K562 (cell line): ENCODE measurements around the gene ADAR. TPM values are rescaled to one million over a fixed set of nuclear protein-coding genes. Genes with fewer than 3 reads are reported as not detected.

Experiments
- ARID2 ChIP-seq: fragments of 450-650 bp; IDR thresholded peaks from 2 replicates; pipeline ENCODE4 v1.6.1; 2017; ENCODE audit warnings: antibody characterized with exemption, mild to moderate bottlenecking
- ETS2 ChIP-seq: IDR thresholded peaks from 2 replicates; pipeline ENCODE4 v1.6.1; 2016; ENCODE audit warnings: borderline replicate concordance, missing genetic modification characterization, mild to moderate bottlenecking, moderate library complexity, missing compliant biosample characterization; ENCODE audit not compliant: poor library complexity, severe bottlenecking
- GATAD2B ChIP-seq: fragments of 450-650 bp; IDR thresholded peaks from 2 replicates; pipeline ENCODE4 v1.6.1; 2017; ENCODE audit warnings: mild to moderate bottlenecking, borderline replicate concordance
- HNRNPL ChIP-seq: fragments of 200-400 bp; formaldehyde crosslinking; IDR thresholded peaks from 2 replicates; pipeline ENCODE4 v1.6.1; 2017; ENCODE audit warnings: low read depth, mild to moderate bottlenecking, low read length
- MEF2A ChIP-seq: IDR thresholded peaks from 2 replicates; pipeline ENCODE4 v1.6.1; 2011; ENCODE audit warnings: low read depth, mild to moderate bottlenecking, low read length, moderate library complexity; ENCODE audit not compliant: control insufficient read depth
- NFRKB ChIP-seq: fragments of 450-650 bp; IDR thresholded peaks from 2 replicates; pipeline ENCODE4 v1.6.1; 2016; ENCODE audit warnings: low read depth
- NR1H2 ChIP-seq: sonication (generic); formaldehyde crosslinking; IDR thresholded peaks from 2 replicates; pipeline ENCODE4 v1.4.0; 2020; ENCODE audit warnings: mild to moderate bottlenecking, missing genetic modification reagents
- NR2C2 ChIP-seq, 2 experiments: fragments of 200-800 bp in 1 of 2; sonication (Bioruptor generic) in 1 of 2; sonication (generic) in 1 of 2; formaldehyde crosslinking in 1 of 2; IDR thresholded peaks; 2 replicates each; pipeline versions ENCODE4 v1.6.1 to v1.8.0; 2016 to 2022; ENCODE audit warnings: mild to moderate bottlenecking in 1 of 2, missing compliant biosample characterization in 1 of 2, missing genetic modification characterization in 1 of 2, missing genetic modification reagents in 1 of 2
- POLR2B ChIP-seq: fragments of 450-650 bp; IDR thresholded peaks from 2 replicates; pipeline ENCODE4 v1.6.1; 2018; ENCODE audit warnings: low read depth; ENCODE audit not compliant: partially characterized antibody
- RBM25 ChIP-seq: fragments of 200-400 bp; formaldehyde crosslinking; IDR thresholded peaks from 2 replicates; pipeline ENCODE4 v1.6.1; 2018; ENCODE audit warnings: low read length, low read depth, moderate library complexity; ENCODE audit not compliant: severe bottlenecking
- SNIP1 ChIP-seq: fragments of 450-650 bp; IDR thresholded peaks from 2 replicates; pipeline ENCODE4 v1.7.1; 2017; ENCODE audit warnings: low read depth, mild to moderate bottlenecking
- SP1 ChIP-seq: sonication (generic); formaldehyde crosslinking; IDR thresholded peaks from 2 replicates; pipeline ENCODE4 v1.8.1; 2022; ENCODE audit warnings: mild to moderate bottlenecking, missing genetic modification reagents
- ZBTB7A ChIP-seq: IDR thresholded peaks from 2 replicates; pipeline ENCODE4 v1.6.1; 2011; ENCODE audit warnings: low read depth, mild to moderate bottlenecking, low read length, moderate library complexity, borderline replicate concordance; ENCODE audit not compliant: control insufficient read depth
- ZNF224 ChIP-seq: sonication (generic); formaldehyde crosslinking; IDR thresholded peaks from 2 replicates; pipeline ENCODE4 v1.8.0; 2022; ENCODE audit warnings: mild to moderate bottlenecking, missing genetic modification reagents
- ZZZ3 ChIP-seq: fragments of 450-650 bp; IDR thresholded peaks from 2 replicates; pipeline ENCODE4 v1.6.1; 2016; ENCODE audit warnings: antibody characterized with exemption, mild to moderate bottlenecking, moderate library complexity
- polyA plus RNA-seq, 8 experiments: library from polyadenylated mRNA; depleted of rRNA in 4 of 8; stranded (reverse) in 5 of 8; unstranded in 3 of 8; fragments of >200 nt; fragmentation: Nextera tagmentation in 2 of 8; fragmentation: Illumina TruSeq in 1 of 8; extraction: Ambion mirVana in 2 of 8; extraction: Trizol in 1 of 8; gene quantifications; 2 replicates each; pipeline versions ENCODE4 v1.2.1 to v1.2.3, GENCODE V29; 2011 to 2014; ENCODE audit warnings: inconsistent platforms in 1 of 8, missing spikeins in 1 of 8
- total RNA-seq, 7 experiments: library from RNA; depleted of rRNA in 6 of 7; stranded (reverse); fragments of >200 nt in 6 of 7; fragmentation: Illumina TruSeq in 2 of 7; extraction: Trizol in 2 of 7; gene quantifications; 2 replicates each; pipeline versions ENCODE4 v1.2.1 to v1.2.3, GENCODE V29; 2011 to 2021; ENCODE audit warnings: low replicate concordance in 1 of 7
- TF ChIP-seq, protein P1 (sequence below): fragments of 450-650 bp; IDR thresholded peaks from 2 replicates; pipeline ENCODE4 v1.6.1; 2016; ENCODE audit warnings: missing biosample characterization, missing genetic modification characterization
- TF ChIP-seq, protein P2 (sequence below): fragments of 200-800 bp; sonication (Bioruptor generic); IDR thresholded peaks from 2 replicates; pipeline ENCODE4 v1.6.1; 2017; ENCODE audit warnings: missing genetic modification characterization, missing compliant biosample characterization
- TF ChIP-seq, protein P3 (sequence below): fragments of 250-450 bp; sonication (Bioruptor Pico); IDR thresholded peaks from 2 replicates; pipeline ENCODE4 v1.5.0; 2022; ENCODE audit warnings: mild to moderate bottlenecking
- TF ChIP-seq, protein P4 (sequence below): sonication (generic); formaldehyde crosslinking; IDR thresholded peaks from 2 replicates; pipeline ENCODE4 v1.5.0; 2020; ENCODE audit warnings: missing genetic modification reagents
- TF ChIP-seq, protein P5 (sequence below): sonication (generic); formaldehyde crosslinking; IDR thresholded peaks from 2 replicates; pipeline ENCODE4 v1.8.1; 2023; ENCODE audit warnings: mild to moderate bottlenecking, missing genetic modification reagents

Gene ADAR
- total and polyA plus RNA-seq, 9 of the 15 experiments (the other 6 are each of a cell fraction or from before 2014, with no cell fraction given), result 30.1 to 123 (median 60.2) TPM

DNA sequence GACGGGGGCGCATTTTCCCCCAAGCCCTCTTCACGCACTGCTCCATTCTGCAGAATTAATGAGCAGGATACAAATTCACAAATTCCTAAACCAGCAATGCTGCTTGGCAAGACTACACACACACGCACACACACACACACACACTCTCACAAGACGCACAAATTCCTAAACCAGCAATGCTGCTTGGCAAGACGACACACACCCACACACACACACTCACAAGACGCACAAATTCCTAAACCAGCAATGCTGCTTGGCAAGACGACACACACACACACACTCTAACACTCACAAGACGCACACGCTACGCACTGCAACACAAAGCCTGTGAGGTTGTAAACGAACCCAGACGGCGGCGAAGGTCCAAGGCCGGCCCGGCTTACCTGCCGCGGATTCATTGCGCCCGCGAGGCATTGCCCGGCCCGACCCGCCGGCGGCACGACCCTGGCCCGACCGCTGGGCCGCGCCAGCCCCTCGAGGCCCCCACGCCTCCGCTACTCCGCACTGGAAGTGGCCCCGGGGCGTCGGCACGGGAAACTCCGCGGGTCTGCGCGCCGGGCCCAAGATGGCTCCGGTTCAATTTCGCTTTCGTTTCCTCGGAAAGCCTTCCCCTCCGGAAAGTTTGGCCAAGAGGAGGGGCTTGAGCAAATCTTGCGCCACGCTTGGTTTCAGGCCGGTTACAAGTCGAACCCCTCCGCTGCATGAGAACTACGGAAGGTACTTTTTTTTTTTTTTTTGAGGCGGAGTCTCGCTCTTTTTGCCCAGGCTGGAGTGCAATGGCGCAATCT lies at the start of gene ADAR (continued):
- peak; percentile 60; the same call in 1 of the 2 replicates for TF ChIP-seq SP1 (CRISPR knock-in tag)
- no peak for TF ChIP-seq ZNF224 (CRISPR knock-in tag)
- TF ChIP-seq NFRKB, result no peak; the same call in 1 of the 2 replicates
- TF ChIP-seq, protein P1, sequence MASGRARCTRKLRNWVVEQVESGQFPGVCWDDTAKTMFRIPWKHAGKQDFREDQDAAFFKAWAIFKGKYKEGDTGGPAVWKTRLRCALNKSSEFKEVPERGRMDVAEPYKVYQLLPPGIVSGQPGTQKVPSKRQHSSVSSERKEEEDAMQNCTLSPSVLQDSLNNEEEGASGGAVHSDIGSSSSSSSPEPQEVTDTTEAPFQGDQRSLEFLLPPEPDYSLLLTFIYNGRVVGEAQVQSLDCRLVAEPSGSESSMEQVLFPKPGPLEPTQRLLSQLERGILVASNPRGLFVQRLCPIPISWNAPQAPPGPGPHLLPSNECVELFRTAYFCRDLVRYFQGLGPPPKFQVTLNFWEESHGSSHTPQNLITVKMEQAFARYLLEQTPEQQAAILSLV (tag), result peak; percentile 76
- TF ChIP-seq, protein P2, sequence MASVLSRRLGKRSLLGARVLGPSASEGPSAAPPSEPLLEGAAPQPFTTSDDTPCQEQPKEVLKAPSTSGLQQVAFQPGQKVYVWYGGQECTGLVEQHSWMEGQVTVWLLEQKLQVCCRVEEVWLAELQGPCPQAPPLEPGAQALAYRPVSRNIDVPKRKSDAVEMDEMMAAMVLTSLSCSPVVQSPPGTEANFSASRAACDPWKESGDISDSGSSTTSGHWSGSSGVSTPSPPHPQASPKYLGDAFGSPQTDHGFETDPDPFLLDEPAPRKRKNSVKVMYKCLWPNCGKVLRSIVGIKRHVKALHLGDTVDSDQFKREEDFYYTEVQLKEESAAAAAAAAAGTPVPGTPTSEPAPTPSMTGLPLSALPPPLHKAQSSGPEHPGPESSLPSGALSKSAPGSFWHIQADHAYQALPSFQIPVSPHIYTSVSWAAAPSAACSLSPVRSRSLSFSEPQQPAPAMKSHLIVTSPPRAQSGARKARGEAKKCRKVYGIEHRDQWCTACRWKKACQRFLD (CRISPR knock-in tag), result no peak; the same call in 1 of the 2 replicates
- TF ChIP-seq GATAD2B, result no peak
- TF ChIP-seq, protein P3, sequence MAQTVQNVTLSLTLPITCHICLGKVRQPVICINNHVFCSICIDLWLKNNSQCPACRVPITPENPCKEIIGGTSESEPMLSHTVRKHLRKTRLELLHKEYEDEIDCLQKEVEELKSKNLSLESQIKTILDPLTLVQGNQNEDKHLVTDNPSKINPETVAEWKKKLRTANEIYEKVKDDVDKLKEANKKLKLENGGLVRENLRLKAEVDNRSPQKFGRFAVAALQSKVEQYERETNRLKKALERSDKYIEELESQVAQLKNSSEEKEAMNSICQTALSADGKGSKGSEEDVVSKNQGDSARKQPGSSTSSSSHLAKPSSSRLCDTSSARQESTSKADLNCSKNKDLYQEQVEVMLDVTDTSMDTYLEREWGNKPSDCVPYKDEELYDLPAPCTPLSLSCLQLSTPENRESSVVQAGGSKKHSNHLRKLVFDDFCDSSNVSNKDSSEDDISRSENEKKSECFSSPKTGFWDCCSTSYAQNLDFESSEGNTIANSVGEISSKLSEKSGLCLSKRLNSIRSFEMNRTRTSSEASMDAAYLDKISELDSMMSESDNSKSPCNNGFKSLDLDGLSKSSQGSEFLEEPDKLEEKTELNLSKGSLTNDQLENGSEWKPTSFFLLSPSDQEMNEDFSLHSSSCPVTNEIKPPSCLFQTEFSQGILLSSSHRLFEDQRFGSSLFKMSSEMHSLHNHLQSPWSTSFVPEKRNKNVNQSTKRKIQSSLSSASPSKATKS (CRISPR knock-in tag), result no peak
- TF ChIP-seq, protein P4, sequence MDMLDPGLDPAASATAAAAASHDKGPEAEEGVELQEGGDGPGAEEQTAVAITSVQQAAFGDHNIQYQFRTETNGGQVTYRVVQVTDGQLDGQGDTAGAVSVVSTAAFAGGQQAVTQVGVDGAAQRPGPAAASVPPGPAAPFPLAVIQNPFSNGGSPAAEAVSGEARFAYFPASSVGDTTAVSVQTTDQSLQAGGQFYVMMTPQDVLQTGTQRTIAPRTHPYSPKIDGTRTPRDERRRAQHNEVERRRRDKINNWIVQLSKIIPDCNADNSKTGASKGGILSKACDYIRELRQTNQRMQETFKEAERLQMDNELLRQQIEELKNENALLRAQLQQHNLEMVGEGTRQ (CRISPR knock-in tag), result no peak
- TF ChIP-seq ZZZ3, result no peak
- TF ChIP-seq, protein P5, sequence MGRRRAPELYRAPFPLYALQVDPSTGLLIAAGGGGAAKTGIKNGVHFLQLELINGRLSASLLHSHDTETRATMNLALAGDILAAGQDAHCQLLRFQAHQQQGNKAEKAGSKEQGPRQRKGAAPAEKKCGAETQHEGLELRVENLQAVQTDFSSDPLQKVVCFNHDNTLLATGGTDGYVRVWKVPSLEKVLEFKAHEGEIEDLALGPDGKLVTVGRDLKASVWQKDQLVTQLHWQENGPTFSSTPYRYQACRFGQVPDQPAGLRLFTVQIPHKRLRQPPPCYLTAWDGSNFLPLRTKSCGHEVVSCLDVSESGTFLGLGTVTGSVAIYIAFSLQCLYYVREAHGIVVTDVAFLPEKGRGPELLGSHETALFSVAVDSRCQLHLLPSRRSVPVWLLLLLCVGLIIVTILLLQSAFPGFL (CRISPR knock-in tag), result no peak
- no peak for TF ChIP-seq ETS2 (tag)
- no peak for TF ChIP-seq RBM25
- TF ChIP-seq SNIP1, result no peak
- peak; percentile 52; the same call in 1 of the 2 replicates for TF ChIP-seq ARID2
- peak; percentile 77 for TF ChIP-seq ZBTB7A
- no peak for TF ChIP-seq NR2C2 (CRISPR knock-in tag; IDR thresholded peaks at IDR 0.05)
- peak; percentile 66 for TF ChIP-seq NR2C2 (tag; IDR thresholded peaks at IDR 0.05)
- TF ChIP-seq MEF2A, result no peak
- no peak for TF ChIP-seq NR1H2 (CRISPR knock-in tag)
- no peak for TF ChIP-seq HNRNPL
- no peak for TF ChIP-seq POLR2B
